Regular cardiac myocyte (primary cell): ENCODE results near the gene TPP2. TPM values are rescaled to one million over a fixed set of nuclear protein-coding genes. Genes with fewer than 3 reads are reported as not detected.

ENCODE experiments used
- total RNA-seq: library from RNA; depleted of rRNA; stranded (reverse); fragments of >200 nt; gene quantifications from 2 replicates; pipeline ENCODE4 v1.2.3, GENCODE V29; 2014

The TPP2 gene
- total RNA-seq: 37.5 and 73.8 TPM in 2 replicates

DNA sequence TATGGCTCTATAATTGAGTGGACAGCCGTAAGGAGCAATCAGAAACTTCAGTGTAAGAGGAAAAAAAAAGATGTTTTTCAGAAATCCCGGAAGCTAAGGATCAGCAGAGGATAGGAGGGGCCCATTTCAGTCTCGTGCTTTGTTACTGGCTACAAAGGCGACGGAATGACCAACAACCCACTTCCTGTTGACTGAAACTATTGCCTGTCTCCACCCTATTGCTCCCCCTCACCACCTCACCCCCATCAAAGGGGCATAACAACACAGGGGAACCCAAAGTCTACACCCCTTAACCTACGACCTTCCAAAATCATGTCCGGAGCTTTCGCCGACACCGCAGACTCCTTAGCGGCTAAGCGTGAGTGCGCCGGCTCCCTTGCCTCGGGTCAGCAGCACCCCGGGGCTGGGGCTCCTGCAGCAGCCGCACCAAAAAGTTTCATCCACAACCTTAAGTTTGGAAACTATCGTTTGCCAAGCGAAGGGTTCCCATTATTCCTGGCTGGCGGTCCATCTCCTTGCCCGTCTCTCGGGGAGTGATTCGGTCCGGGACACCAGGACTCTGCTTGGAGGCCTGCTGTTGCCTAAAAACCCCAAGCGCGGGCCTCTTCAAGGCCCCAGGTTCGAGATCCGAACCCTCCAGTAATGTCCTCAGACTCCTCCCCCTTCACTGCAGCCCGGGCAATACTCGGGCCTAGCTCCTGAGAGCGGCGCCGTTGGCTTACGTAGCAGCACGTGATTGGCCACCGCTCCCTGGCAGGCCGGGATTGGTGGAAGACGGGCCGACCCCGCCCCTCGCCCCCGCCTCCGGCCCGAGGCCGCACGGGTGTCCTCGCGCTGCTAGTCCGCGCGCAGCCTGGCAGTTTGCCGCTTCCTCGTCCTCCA is at the start of gene TPP2:
TSS of gene TPP2 (plus strand) at position 840 of the 882 bp plus-strand sequence. CDS start 53 bp downstream, outside the sequence.

DNA sequence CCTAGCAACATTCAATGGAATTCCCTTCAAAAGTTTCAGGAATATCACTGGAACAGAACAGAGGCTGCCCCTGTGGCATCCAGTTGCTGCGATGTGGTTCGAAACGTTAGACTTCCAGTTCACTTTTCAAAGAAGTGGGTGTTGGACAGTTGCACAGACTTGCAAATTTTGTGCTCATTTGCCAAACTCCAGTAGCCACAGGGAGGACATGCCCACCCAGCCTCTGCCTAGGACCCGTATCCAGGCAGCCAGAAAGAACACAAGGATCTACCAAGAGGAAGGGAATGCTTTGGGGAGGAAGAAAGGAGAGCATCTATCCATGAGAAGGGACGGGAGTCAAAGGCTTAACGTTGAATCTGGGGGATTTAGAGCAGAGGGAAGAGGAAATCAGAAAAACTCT is 98.2 kb downstream of the TPP2 start, which contains the start of gene METTL21C:
TSS of gene METTL21C (minus strand) at position 108 of the 400 bp plus-strand sequence. CDS start 546 bp downstream, outside the sequence.

Other genes with a start within 250 kb of the TPP2 start
- under 0.01 TPM in 1 of 2 replicates, not detected in the other for gene FGF14, start 194.9 kb upstream of the TPP2 start, total RNA-seq
- gene METTL21C, start 98.1 kb downstream of the TPP2 start, total RNA-seq: under 0.01 TPM in 1 of 2 replicates, not detected in the other
- gene TEX30, start 176.8 kb downstream of the TPP2 start, total RNA-seq: 13.5 and 37.2 TPM in 2 replicates
- 24.0 and 25.5 TPM in 2 replicates for gene POGLUT2, start 202.0 kb downstream of the TPP2 start, total RNA-seq
- 16.1 and 21.7 TPM in 2 replicates for gene BIVM, start 202.1 kb downstream of the TPP2 start, total RNA-seq
- 53.9 and 78.9 TPM in 2 replicates for gene ERCC5, start 249.0 kb downstream of the TPP2 start, total RNA-seq